SU-DHL-6 (cell line): ENCODE results near the gene DYNLT1.
"Not testable (repeated sequence)": the region's sequence is repeated elsewhere in the genome, so short reads cannot be mapped to it uniquely, and the experiment has no call there.

ENCODE experiments used
- H2AFZ ChIP-seq: fragments of 200-600 bp; sonication (generic); 2 replicates; pipeline ENCODE4 v1.6.1; 2014; ENCODE audit warnings: low read depth, mild to moderate bottlenecking, moderate library complexity, mixed read lengths, antibody characterized with exemption, low read length; ENCODE audit not compliant: severe bottlenecking
- H3F3A ChIP-seq: fragments of 200-600 bp; shearing (Covaris generic); 2 replicates; pipeline ENCODE4 v1.6.0; 2016; ENCODE audit warnings: antibody characterized with exemption, mild to moderate bottlenecking; ENCODE audit not compliant: insufficient read depth
- H3K27ac ChIP-seq: fragments of 200-600 bp; sonication (generic); 2 replicates; pipeline ENCODE4 v1.5.1; 2016; ENCODE audit warnings: low read depth, mild to moderate bottlenecking, low read length, moderate library complexity, mixed read lengths
- H3K27me3 ChIP-seq: fragments of 200-600 bp; sonication (generic), shearing (Covaris generic); 2 replicates; pipeline ENCODE4 v1.6.0; 2014; ENCODE audit warnings: mild to moderate bottlenecking, low read length
- H3K36me3 ChIP-seq: fragments of 200-600 bp; sonication (generic); 2 replicates; pipeline ENCODE4 v1.6.1; 2014; ENCODE audit warnings: mild to moderate bottlenecking, low read length, mixed read lengths
- H3K4me2 ChIP-seq: fragments of 300-600, 200-600 bp; shearing (Covaris generic), sonication (generic); 2 replicates; pipeline ENCODE4 v1.6.0; 2014; ENCODE audit warnings: low read length, low read depth, mild to moderate bottlenecking; ENCODE audit not compliant: poor library complexity, severe bottlenecking
- H3K4me3 ChIP-seq: fragments of 200-600 bp; sonication (generic); 2 replicates; pipeline ENCODE4 v1.5.1; 2014; ENCODE audit warnings: antibody characterized with exemption, low read length, mild to moderate bottlenecking, mixed read lengths; ENCODE audit not compliant: insufficient read depth, poor library complexity, severe bottlenecking
- H3K79me2 ChIP-seq: fragments of 200-600 bp; sonication (generic); 2 replicates; pipeline ENCODE4 v1.6.1; 2014; ENCODE audit warnings: mild to moderate bottlenecking, low read length, moderate library complexity; ENCODE audit not compliant: insufficient read depth
- H3K9ac ChIP-seq: fragments of 200-600 bp; sonication (generic); 2 replicates; pipeline ENCODE4 v1.7.0; 2014; ENCODE audit warnings: mild to moderate bottlenecking, low read length
- H3K9me2 ChIP-seq: fragments of 200-600 bp; sonication (generic); replicated peaks from 2 replicates; pipeline ENCODE4 v1.6.1; 2014; ENCODE audit warnings: low read length; ENCODE audit not compliant: insufficient read depth
- H3K9me3 ChIP-seq: fragments of 200-600 bp; sonication (generic); 2 replicates; pipeline ENCODE4 v1.6.1; 2014; ENCODE audit warnings: low read length, mixed read lengths; ENCODE audit not compliant: insufficient read depth
- H4K20me1 ChIP-seq: fragments of 200-600 bp; sonication (generic); 2 replicates; pipeline ENCODE4 v1.6.1; 2014; ENCODE audit warnings: low read depth, mild to moderate bottlenecking, antibody characterized with exemption, low read length, moderate library complexity, mixed read lengths
- EZH2phosphoT487 ChIP-seq: fragments of 200-600 bp; sonication (generic), shearing (Covaris generic); conservative IDR thresholded peaks from 2 replicates; pipeline ENCODE4 v1.6.1; 2018; ENCODE audit warnings: mild to moderate bottlenecking, antibody characterized with exemption, low read length, moderate library complexity, mixed read lengths
- TF ChIP-seq, protein P1 (sequence below): fragments of 200-600 bp; sonication (generic); IDR thresholded peaks from one replicate; pipeline ENCODE4 v1.5.1; 2017; ENCODE audit warnings: antibody characterized with exemption, mild to moderate bottlenecking, low read length, moderate library complexity; ENCODE audit not compliant: insufficient read depth, poor library complexity, severe bottlenecking

Gene DYNLT1

DNA sequence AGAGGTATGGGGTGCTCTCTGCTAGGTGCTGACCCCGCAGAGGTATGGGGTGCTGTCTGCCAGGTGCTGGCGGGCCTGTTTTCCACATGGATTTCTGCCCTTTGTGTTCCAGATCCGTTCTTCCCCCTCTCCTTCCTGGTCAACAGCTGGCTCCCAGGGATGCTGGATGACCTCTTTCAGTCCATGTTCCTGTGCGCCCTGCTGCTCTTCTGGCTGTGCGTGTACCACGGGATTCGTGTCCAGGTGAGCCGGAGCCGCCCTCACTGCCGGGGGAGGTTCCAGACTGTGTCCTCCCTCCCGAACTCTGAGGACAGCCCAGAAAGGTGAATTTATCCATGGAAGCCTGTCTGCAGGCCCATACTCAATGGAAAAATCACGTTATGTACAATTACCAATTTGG is 36.3 kb downstream of the DYNLT1 start:
- Histone ChIP-seq H3K79me2 (no peaks in the 10 kb centered on the region), H3K36me3 (no peaks in the 10 kb centered on the region), H3K4me2 (no peak overlapping the region), H2AFZ (no peak overlapping the region), H4K20me1 (no peaks in the 10 kb centered on the region), H3F3A (no peaks in the 10 kb centered on the region), H3K9me3 (no peaks in the 10 kb centered on the region), H3K4me3 (no peak overlapping the region), H3K27ac (no peak overlapping the region), H3K9ac (no peak overlapping the region), H3K9me2 (no peaks in the 10 kb centered on the region), H3K27me3 (no peaks in the 10 kb centered on the region)
- TF ChIP-seq, protein P1, sequence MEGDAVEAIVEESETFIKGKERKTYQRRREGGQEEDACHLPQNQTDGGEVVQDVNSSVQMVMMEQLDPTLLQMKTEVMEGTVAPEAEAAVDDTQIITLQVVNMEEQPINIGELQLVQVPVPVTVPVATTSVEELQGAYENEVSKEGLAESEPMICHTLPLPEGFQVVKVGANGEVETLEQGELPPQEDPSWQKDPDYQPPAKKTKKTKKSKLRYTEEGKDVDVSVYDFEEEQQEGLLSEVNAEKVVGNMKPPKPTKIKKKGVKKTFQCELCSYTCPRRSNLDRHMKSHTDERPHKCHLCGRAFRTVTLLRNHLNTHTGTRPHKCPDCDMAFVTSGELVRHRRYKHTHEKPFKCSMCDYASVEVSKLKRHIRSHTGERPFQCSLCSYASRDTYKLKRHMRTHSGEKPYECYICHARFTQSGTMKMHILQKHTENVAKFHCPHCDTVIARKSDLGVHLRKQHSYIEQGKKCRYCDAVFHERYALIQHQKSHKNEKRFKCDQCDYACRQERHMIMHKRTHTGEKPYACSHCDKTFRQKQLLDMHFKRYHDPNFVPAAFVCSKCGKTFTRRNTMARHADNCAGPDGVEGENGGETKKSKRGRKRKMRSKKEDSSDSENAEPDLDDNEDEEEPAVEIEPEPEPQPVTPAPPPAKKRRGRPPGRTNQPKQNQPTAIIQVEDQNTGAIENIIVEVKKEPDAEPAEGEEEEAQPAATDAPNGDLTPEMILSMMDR, result no peak
- TF ChIP-seq EZH2phosphoT487, result no peak

DNA sequence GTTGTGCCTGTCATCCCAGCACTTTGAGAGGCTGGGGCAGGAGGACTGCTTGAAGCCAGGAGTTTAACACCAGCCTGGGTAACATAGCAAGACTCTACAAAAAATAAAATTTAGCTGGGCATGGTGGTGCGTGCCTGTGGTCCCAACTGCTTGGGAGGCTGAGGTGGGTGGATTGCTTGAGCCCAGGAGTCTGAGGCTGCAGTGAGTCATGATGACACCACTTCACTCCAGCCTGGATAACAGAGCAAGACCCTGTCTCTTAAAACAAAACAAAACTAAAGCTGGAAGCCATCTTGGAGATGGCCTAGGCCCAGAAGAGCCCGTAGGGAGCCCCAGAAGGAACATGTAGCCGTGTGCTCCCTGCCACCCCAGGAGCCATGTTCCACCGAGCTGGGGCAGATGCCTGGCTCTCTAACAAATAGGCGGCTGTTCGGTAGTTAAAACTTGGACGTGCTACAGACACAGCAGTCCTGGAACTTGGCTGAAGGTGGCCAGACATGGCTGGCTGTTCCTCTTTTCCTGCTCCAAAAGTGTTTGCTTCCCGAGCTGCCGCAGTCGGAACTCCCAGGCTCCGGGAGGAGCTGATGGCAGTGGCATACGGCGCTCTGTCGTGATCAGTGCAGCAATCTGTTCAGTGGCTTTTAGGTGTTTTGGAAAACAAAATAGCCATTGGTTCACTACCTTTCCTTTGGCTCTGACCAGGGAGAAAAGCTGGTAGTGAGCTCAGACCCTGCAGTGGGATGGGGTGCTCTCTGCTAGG is 37.0 kb downstream of the DYNLT1 start:
- H3K9me3 ChIP-seq, result no peaks in the 10 kb centered on the region
- no peak overlapping the region for H3K4me2 ChIP-seq
- no peaks in the 10 kb centered on the region for H3K36me3 ChIP-seq
- no peaks in the 10 kb centered on the region for H3K9me2 ChIP-seq
- TF ChIP-seq, protein P1, result no peak
- no peak for TF ChIP-seq EZH2phosphoT487
- H3F3A ChIP-seq, result no peaks in the 10 kb centered on the region
- H3K4me3 ChIP-seq, result no peak overlapping the region
- H3K27me3 ChIP-seq, result no peaks in the 10 kb centered on the region
- no peak overlapping the region for H3K9ac ChIP-seq
- H3K27ac ChIP-seq, result no peak overlapping the region
- no peaks in the 10 kb centered on the region for H3K79me2 ChIP-seq
- no peaks in the 10 kb centered on the region for H4K20me1 ChIP-seq
- H2AFZ ChIP-seq, result no peak overlapping the region

DNA sequence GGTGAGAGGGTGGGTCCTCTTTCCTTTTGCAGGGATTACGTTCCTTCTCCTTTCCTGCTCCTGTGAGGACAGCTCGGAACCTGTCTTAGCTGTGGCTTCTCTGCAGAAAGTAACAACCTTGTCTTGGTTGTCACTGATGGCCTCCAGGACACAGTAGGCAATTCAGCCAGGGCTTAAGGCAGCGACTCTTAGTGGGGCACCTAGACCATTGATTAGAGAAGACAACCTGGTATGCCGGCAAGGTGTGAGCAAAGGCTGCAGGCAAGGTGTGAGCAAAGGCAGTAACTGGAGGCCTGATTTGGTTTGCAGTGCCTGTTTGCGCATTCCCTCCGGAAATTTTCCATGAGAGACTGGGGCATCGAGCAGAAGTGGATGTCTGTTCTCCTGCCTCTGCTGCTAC is 37.6 kb downstream of the DYNLT1 start:
- H2AFZ ChIP-seq, result no peak overlapping the region
- H3K9ac ChIP-seq, result no peak overlapping the region
- H4K20me1 ChIP-seq, result no peaks in the 10 kb centered on the region
- no peaks in the 10 kb centered on the region for H3K9me2 ChIP-seq
- no peaks in the 10 kb centered on the region for H3F3A ChIP-seq
- no peak overlapping the region for H3K4me3 ChIP-seq
- no peak overlapping the region for H3K27ac ChIP-seq
- no peaks in the 10 kb centered on the region for H3K36me3 ChIP-seq
- H3K4me2 ChIP-seq, result no peak overlapping the region
- H3K79me2 ChIP-seq, result no peaks in the 10 kb centered on the region
- TF ChIP-seq, protein P1, result no peak
- TF ChIP-seq EZH2phosphoT487, result no peak
- no peaks in the 10 kb centered on the region for H3K9me3 ChIP-seq
- H3K27me3 ChIP-seq, result no peaks in the 10 kb centered on the region

DNA sequence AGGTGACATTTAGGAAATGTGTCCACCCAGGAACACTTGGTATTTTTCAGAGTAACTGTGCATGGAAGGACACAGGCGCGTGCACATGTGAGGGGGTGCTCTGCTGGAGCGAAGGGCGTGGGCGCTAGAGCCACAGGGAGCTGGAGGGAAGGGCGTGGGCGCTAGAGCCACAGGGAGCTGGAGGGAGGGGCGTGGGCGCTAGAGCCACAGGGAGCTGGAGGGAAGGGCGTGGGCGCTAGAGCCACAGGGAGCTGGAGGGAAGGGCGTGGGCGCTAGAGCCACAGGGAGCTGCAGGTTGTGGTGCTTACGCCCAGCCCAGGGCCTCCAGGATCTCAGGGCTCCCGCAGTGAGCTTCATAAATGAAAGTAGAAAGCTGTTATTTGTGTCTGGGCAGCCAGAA is 38.5 kb downstream of the DYNLT1 start:
- not testable (repeated sequence) for H3K27me3 ChIP-seq, H3K36me3 ChIP-seq, H4K20me1 ChIP-seq, H3K9ac ChIP-seq, H3K27ac ChIP-seq, H3K4me3 ChIP-seq, H3K9me3 ChIP-seq, H2AFZ ChIP-seq, H3F3A ChIP-seq, H3K9me2 ChIP-seq, H3K79me2 ChIP-seq, H3K4me2 ChIP-seq
